ENCODE data around the gene NR0B2. TPM values are rescaled to one million over a fixed set of nuclear protein-coding genes. Genes with fewer than 3 reads are reported as not detected.
A peak's percentile ranks its signal among the peaks of the same experiment; 100 is the strongest.

NR0B2 gene
- total RNA-seq, 2 donors from 2014 or later, result 10.6 to 19.0 TPM

GRCh38 chr1:26923711-26924110 is 9.9 kb upstream of the NR0B2 start:
- Histone ChIP-seq H3K9me3 (no peaks in the 10 kb centered on the region), H3K36me3 (peaks cover 43% of the 10 kb centered on the region), H3K4me1 (peaks cover 0 to 25% of the 10 kb centered on the region in 2 donors), H3K4me3 (no peak overlapping the region), H3K27me3 (no peaks in the 10 kb centered on the region), H3K27ac (no peak overlapping the region)
- no peak for TF ChIP-seq CTCF (IDR thresholded peaks at IDR 0.05)
- DNase-seq (ENCODE audit: low spot score), result no peak

GRCh38 chr1:26922901-26923300 is 9.1 kb upstream of the NR0B2 start:
- TF ChIP-seq CTCF (IDR thresholded peaks at IDR 0.05), result no peak

DNA sequence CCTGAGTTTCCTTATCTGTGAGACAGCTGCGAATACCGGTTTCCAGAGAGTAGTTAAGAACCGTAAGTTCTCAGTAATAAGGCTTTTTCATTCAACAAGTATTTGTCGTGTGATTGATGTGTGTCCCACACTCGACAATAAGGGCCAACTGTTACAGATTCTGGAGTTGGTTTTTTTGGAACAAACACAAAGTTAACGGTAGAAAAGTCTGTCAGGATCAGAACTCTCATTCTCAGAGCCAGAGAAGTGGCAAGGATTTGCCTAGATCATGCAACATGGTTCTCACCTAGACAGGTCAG is 8.6 kb upstream of the NR0B2 start:
- no peaks in the 10 kb centered on the region for H3K9me3 ChIP-seq
- peaks cover 0 to 25% of the 10 kb centered on the region in 2 donors for H3K4me1 ChIP-seq
- peaks cover 33% of the 10 kb centered on the region for H3K36me3 ChIP-seq
- peak overlapping the region; percentile 72 to 99 for H3K4me3 ChIP-seq
- no peak for TF ChIP-seq CTCF (IDR thresholded peaks at IDR 0.05)
- H3K27ac ChIP-seq, result peak overlapping the region in 1 of 2 donors; percentile 94
- H3K27me3 ChIP-seq, result no peaks in the 10 kb centered on the region
- no peak for DNase-seq (ENCODE audit: low spot score)

More at GRCh38 chr1:26922901-26923300, 9.1 kb upstream of the NR0B2 start:
- Histone ChIP-seq H3K27me3 (no peaks in the 10 kb centered on the region), H3K4me1 (peaks cover 0 to 25% of the 10 kb centered on the region in 2 donors), H3K27ac (no peak overlapping the region), H3K36me3 (peaks cover 38% of the 10 kb centered on the region), H3K4me3 (no peak overlapping the region), H3K9me3 (no peaks in the 10 kb centered on the region)
- DNase-seq (ENCODE audit: low spot score), result no peak

GRCh38 chr1:26921540-26922430 is 8.0 kb upstream of the NR0B2 start, which contains the start of gene NUDC:
NUDC (plus strand) TSS chr1:26921743; CDS start chr1:26921849, 106 bp downstream.
- H3K36me3 ChIP-seq, result peaks cover 27% of the 10 kb centered on the region
- H3K9me3 ChIP-seq, result no peaks in the 10 kb centered on the region
- H3K27me3 ChIP-seq, result no peaks in the 10 kb centered on the region
- TF ChIP-seq CTCF (IDR thresholded peaks at IDR 0.05), result no peak
- peak within 1 kb of the TSS; percentile 72 to 99 for H3K4me3 ChIP-seq
- H3K4me1 ChIP-seq, result peaks cover 0 to 25% of the 10 kb centered on the region in 2 donors
- peak; percentile 97 for DNase-seq (ENCODE audit: low spot score)
- H3K27ac ChIP-seq, result peak within 1 kb of the TSS; percentile 76 to 94

DNA sequence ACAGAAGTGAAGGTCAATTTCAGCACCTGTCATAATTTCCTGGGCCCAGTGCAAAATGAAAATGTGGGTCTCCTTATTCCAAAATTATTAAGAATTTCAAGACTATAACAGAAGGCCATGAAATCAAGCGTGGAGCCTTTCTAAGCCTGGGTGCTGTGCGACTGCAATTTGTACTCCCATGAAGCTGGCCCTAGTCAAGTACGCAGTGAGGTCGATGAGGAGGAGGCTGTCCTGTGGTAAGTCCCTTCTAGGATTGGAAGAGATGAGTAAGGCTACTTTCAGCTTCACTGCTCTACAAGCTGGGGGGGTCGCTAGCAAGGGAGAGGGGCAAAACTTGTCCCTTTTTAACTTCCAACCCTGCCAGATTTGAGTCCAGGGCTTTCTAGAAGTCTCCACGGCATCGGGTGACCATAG is 7.4 kb upstream of the NR0B2 start:
- Histone ChIP-seq H3K36me3 (peaks cover 20% of the 10 kb centered on the region), H3K27ac (peak overlapping the region; percentile 76 to 94), H3K9me3 (no peaks in the 10 kb centered on the region), H3K4me3 (peak overlapping the region; percentile 72 to 99), H3K27me3 (no peaks in the 10 kb centered on the region), H3K4me1 (peaks cover 0 to 25% of the 10 kb centered on the region in 2 donors)
- DNase-seq (ENCODE audit: low spot score), result no peak
- no peak for TF ChIP-seq CTCF (IDR thresholded peaks at IDR 0.05)
